Measurements from ENCODE around the gene CALY. TPM values are rescaled to one million over a fixed set of nuclear protein-coding genes. Genes with fewer than 3 reads are reported as not detected.

Gene CALY
- total and polyA plus RNA-seq, 5 donors from 2014 or later = 0.76 to 1.8 (median 1.0) TPM

DNA sequence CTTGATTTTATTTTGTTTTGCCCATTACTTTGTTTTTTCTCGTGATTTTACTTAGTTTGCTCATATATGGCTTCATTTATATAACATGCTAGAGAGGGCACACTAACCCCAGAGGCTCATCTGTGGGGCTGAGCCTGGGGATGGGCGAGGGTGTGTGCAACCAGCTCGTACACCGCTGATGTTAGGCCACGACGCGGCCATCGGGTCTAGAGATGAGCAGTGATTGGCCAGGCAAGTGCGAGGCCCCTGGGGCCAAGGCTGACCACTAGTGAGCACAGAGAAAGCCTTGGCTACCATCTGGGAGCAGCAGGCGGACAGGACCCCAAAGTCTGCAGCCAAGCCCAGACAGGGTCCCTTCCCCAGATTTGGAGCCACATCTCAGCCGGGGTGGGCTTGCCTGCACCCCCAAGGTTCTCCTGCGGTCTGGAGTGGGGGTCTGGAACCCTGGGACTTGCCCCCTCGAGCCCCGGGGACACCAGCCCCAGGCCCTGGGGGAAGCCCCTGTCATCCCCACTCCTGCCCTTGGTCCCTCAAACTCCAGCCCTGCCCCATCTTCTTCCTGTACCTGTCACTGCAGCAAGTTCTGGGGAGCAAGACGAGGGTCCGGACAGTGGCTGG, 17.4 kb upstream of the CALY start:
- Histone ChIP-seq H3K27me3 (ENCODE audit: control insufficient read depth, insufficient read depth, low read length) (no peaks in the 10 kb centered on the region), H3K9me3 (ENCODE audit: control insufficient read depth in 2 of 2, low read length in 2 of 2) (no peaks in the 10 kb centered on the region), H3K36me3 (ENCODE audit: control insufficient read depth, insufficient read depth, low read length) (no peaks in the 10 kb centered on the region), H3K4me1 (ENCODE audit: control insufficient read depth, insufficient read depth, low read length, poor library complexity, severe bottlenecking) (peaks cover 18% of the 10 kb centered on the region), H3K27ac (ENCODE audit: insufficient read depth, low read length, poor library complexity, severe bottlenecking) (no peak overlapping the region), H3K4me3 (ENCODE audit: low read depth, low read length) (no peak overlapping the region)
- Mint-ChIP-seq H3K36me3 (no peaks in the 10 kb centered on the region), H3K4me1 (peaks cover 0 to 11% (median 1%) of the 10 kb centered on the region in 4 donors), H3K27ac (peak overlapping the region in 1 of 3 donors; percentile 25), H3K27me3 (peaks cover 4% of the 10 kb centered on the region), H3K9me3 (peaks cover 0 to under 1% (median 0%) of the 10 kb centered on the region in 7 donors), H3K4me3 (peak overlapping the region in 1 of 4 donors; percentile 43)
- no peak for DNase-seq
- no peak for ATAC-seq (ENCODE audit: low read depth in 2 of 2)

DNA sequence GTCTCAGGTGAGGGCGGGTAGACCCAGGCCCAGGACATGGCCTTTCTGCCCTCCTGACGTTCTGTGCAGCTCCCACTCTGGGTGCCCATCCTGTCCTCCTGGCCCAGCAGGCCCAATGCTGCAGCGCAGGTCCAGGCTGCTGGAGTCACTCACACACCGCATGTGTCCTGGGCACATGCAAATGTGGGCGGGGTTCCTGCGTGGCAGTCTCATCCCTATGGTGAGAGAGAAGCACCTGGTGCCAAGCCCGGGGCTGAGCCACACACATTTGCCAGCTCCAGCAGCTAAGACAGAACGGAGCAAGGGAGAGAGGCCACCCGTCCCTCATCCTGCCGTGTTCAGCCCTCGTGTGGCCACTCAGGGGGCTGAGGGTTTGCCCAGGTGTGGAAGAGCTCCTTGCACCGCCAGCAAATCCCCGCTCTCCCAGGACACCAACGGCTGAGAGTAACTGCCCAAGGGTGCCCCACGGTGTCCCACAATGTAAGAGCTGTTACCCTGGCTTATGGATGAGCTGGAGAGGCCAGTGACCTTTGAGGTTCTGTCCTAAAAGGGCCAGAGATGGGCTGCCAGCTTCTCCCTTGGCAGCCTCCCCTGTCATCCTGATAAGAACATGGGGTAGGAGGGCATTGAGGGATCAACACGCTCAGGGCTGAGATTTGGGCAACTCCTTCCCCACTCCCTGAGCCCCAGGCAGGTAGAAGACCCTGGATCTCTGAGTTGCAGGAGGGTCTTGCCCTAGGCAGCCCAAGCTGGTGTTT, 16.7 kb upstream of the CALY start:
- DNase-seq (no peak), ATAC-seq (ENCODE audit: low read depth in 2 of 2) (no peak)
- H3K27ac Mint-ChIP-seq = no peak overlapping the region
- H3K9me3 Mint-ChIP-seq = peaks cover 0 to 2% (median 0%) of the 10 kb centered on the region in 7 donors
- Histone ChIP-seq H3K27ac (ENCODE audit: insufficient read depth, low read length, poor library complexity, severe bottlenecking) (no peak overlapping the region), H3K9me3 (ENCODE audit: control insufficient read depth in 2 of 2, low read length in 2 of 2) (no peaks in the 10 kb centered on the region), H3K4me1 (ENCODE audit: control insufficient read depth, insufficient read depth, low read length, poor library complexity, severe bottlenecking) (peaks cover 18% of the 10 kb centered on the region), H3K36me3 (ENCODE audit: control insufficient read depth, insufficient read depth, low read length) (no peaks in the 10 kb centered on the region), H3K27me3 (ENCODE audit: control insufficient read depth, insufficient read depth, low read length) (no peaks in the 10 kb centered on the region), H3K4me3 (ENCODE audit: low read depth, low read length) (no peak overlapping the region)
- H3K4me1 Mint-ChIP-seq = peaks cover 0 to 12% (median 2%) of the 10 kb centered on the region in 4 donors
- no peaks in the 10 kb centered on the region for H3K36me3 Mint-ChIP-seq
- no peak overlapping the region for H3K4me3 Mint-ChIP-seq
- H3K27me3 Mint-ChIP-seq = peaks cover 4% of the 10 kb centered on the region

DNA sequence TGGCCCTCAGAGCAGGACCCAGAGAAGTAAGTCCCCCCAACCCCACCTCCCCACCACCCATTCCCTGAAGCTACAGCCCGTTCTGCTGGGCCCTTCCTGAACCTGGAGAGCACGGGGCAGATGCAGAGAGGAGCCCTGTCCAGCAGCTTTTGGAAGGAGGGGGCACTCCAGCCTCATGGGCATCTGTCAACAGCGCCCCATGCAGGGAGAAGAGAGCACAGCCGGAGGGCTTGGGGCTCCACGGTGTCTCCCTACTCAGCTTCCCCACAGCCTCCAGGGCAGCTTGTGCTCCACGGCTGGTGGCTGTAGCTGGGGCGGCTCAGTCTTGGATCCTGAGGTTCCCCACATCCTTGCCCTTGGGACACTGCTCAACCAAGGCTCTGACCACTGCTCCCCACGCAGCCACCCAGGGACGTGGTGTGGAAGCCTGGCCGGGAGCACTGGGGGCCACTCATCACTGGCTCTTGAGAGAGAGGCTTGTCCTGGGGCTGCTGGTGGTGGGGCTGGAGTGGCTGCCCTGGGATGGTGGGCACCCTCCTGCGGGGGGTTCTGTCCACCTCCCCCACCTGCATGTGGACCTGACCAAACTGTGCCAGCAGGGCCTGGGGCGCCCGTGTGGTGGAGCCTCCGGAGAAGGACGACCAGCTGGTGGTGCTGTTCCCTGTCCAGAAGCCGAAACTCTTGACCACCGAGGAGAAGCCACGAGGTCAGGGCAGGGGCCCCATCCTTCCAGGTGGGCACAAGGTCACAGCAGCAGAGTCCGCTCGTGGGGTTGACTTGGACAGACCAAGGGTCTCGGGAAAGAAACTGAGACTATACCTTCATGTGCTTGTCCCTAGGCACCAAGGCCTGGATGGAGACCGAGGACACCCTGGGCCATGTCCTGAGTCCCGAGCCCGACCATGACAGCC, 15.0 kb upstream of the CALY start:
- Mint-ChIP-seq H3K9me3 (peaks cover 0 to 2% (median 0%) of the 10 kb centered on the region in 7 donors), H3K4me1 (peaks cover 0 to 9% (median 2%) of the 10 kb centered on the region in 4 donors), H3K36me3 (no peaks in the 10 kb centered on the region), H3K4me3 (no peak overlapping the region), H3K27me3 (peaks cover 4% of the 10 kb centered on the region), H3K27ac (no peak overlapping the region)
- DNase-seq (no peak), ATAC-seq (ENCODE audit: low read depth in 2 of 2) (no peak)
- Histone ChIP-seq H3K4me3 (ENCODE audit: low read depth, low read length) (no peak overlapping the region), H3K4me1 (ENCODE audit: control insufficient read depth, insufficient read depth, low read length, poor library complexity, severe bottlenecking) (peaks cover 8% of the 10 kb centered on the region), H3K27me3 (ENCODE audit: control insufficient read depth, insufficient read depth, low read length) (no peaks in the 10 kb centered on the region), H3K27ac (ENCODE audit: insufficient read depth, low read length, poor library complexity, severe bottlenecking) (no peak overlapping the region), H3K9me3 (ENCODE audit: control insufficient read depth in 2 of 2, low read length in 2 of 2) (no peaks in the 10 kb centered on the region), H3K36me3 (ENCODE audit: control insufficient read depth, insufficient read depth, low read length) (no peaks in the 10 kb centered on the region)

DNA sequence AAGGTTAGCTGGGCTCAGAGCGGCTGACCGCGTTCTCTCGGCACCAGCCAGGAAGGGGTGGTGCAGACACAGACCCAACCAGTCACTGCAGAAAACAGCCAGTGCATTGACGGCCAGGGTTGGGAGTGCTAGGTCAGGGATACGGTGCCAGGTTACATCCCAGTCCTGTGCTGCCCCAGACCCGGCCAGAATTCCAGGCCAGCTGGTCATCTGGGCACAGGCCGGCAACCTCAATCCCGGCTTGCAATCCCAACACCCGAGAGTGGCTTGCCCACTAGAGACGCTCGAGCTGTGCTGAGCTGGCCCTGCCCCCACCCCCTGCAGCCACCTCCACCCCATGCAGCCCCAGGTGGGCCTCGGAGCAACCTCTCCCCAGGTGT, 14.2 kb upstream of the CALY start:
- Mint-ChIP-seq H3K36me3 (no peaks in the 10 kb centered on the region), H3K27me3 (peaks cover 4% of the 10 kb centered on the region), H3K9me3 (peaks cover 0 to 2% (median 0%) of the 10 kb centered on the region in 7 donors), H3K4me1 (peaks cover 0 to 4% (median 2%) of the 10 kb centered on the region in 4 donors), H3K27ac (no peak overlapping the region), H3K4me3 (no peak overlapping the region)
- no peak overlapping the region for H3K4me3 ChIP-seq (ENCODE audit: low read depth, low read length)
- DNase-seq (no peak), ATAC-seq (ENCODE audit: low read depth in 2 of 2) (no peak)
- peaks cover under 1% of the 10 kb centered on the region for H3K4me1 ChIP-seq (ENCODE audit: control insufficient read depth, insufficient read depth, low read length, poor library complexity, severe bottlenecking)
- no peaks in the 10 kb centered on the region for H3K36me3 ChIP-seq (ENCODE audit: control insufficient read depth, insufficient read depth, low read length)
- H3K9me3 ChIP-seq (ENCODE audit: control insufficient read depth in 2 of 2, low read length in 2 of 2) = no peaks in the 10 kb centered on the region
- H3K27ac ChIP-seq (ENCODE audit: insufficient read depth, low read length, poor library complexity, severe bottlenecking) = no peak overlapping the region
- H3K27me3 ChIP-seq (ENCODE audit: control insufficient read depth, insufficient read depth, low read length) = no peaks in the 10 kb centered on the region

DNA sequence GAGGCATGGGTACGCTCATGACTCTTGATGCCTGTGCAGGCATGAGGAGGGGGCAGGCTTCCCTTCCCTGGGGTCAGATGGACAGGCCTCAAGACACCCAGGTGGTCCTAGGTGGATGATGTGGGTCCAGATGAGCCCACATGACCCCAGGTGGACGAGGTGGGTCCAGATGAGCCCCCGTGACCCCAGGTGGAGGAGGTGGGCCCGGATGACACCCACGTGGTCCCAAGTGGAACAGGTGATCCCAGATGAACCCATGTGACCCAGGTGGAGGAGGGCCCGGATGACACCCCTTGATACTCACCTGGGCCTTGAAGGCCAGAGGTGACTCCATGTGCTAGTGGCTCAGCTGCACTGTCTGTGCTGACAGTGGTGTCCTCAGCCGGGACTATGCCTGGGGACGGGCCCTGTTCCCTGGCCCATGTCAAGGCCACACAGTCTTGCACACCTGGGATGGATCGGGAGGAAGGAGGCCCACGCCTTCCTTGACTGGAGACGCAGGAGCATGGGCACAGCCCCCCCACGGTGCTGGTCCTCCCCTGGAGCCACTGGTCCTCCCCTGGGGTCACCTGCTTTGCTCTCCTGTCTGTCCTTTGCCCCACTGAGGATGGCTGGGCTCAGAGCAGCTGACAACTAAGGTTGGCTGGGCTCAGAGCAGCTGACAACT, 13.7 kb upstream of the CALY start:
- no peak overlapping the region for H3K27ac Mint-ChIP-seq

DNA sequence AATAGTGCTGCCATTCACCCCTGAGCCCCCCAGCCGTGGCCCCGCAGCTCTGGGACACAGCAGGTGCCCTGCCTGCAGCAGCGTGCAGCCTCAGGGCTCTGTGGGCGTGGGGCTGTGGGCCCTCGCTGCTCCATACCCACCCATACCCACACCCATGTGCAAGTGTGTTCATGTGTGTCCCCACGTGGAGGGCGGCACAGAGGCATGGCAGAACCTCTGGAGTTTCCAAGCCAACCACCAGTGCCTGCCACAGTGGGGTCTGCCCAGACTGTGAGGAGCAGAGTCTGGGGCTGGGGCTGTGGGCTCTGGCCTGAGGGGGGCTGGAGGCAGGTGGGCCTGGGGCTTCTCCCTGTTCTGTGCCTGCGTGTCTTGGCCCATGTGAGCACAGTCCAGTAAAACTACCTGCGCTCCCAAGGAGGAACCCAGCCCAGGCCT, 12.9 kb upstream of the CALY start:
- Histone ChIP-seq H3K27me3 (ENCODE audit: control insufficient read depth, insufficient read depth, low read length) (no peaks in the 10 kb centered on the region), H3K27ac (ENCODE audit: insufficient read depth, low read length, poor library complexity, severe bottlenecking) (no peak overlapping the region), H3K9me3 (ENCODE audit: control insufficient read depth in 2 of 2, low read length in 2 of 2) (no peaks in the 10 kb centered on the region), H3K4me3 (ENCODE audit: low read depth, low read length) (no peak overlapping the region), H3K36me3 (ENCODE audit: control insufficient read depth, insufficient read depth, low read length) (no peaks in the 10 kb centered on the region), H3K4me1 (ENCODE audit: control insufficient read depth, insufficient read depth, low read length, poor library complexity, severe bottlenecking) (no peaks in the 10 kb centered on the region)
- ATAC-seq (ENCODE audit: low read depth in 2 of 2) (no peak), DNase-seq (no peak)
- Mint-ChIP-seq H3K9me3 (peaks cover 0 to 2% (median 0%) of the 10 kb centered on the region in 7 donors), H3K36me3 (no peaks in the 10 kb centered on the region), H3K27ac (peak overlapping the region in 1 of 3 donors; percentile 80), H3K4me1 (peaks cover 0 to 4% (median 2%) of the 10 kb centered on the region in 4 donors), H3K27me3 (peaks cover 10% of the 10 kb centered on the region), H3K4me3 (no peak overlapping the region)

More for the DNA sequence above, 13.7 kb upstream of the CALY start:
- Histone ChIP-seq H3K36me3 (ENCODE audit: control insufficient read depth, insufficient read depth, low read length) (no peaks in the 10 kb centered on the region), H3K27ac (ENCODE audit: insufficient read depth, low read length, poor library complexity, severe bottlenecking) (no peak overlapping the region), H3K27me3 (ENCODE audit: control insufficient read depth, insufficient read depth, low read length) (no peaks in the 10 kb centered on the region), H3K9me3 (ENCODE audit: control insufficient read depth in 2 of 2, low read length in 2 of 2) (no peaks in the 10 kb centered on the region), H3K4me3 (ENCODE audit: low read depth, low read length) (no peak overlapping the region), H3K4me1 (ENCODE audit: control insufficient read depth, insufficient read depth, low read length, poor library complexity, severe bottlenecking) (no peaks in the 10 kb centered on the region)
- Mint-ChIP-seq H3K4me3 (peak overlapping the region in 1 of 4 donors; percentile 54), H3K27me3 (peaks cover 9% of the 10 kb centered on the region), H3K4me1 (peaks cover 0 to 4% (median 2%) of the 10 kb centered on the region in 4 donors), H3K9me3 (peaks cover 0 to 2% (median 0%) of the 10 kb centered on the region in 7 donors), H3K36me3 (no peaks in the 10 kb centered on the region)
- no peak for DNase-seq
- no peak for ATAC-seq (ENCODE audit: low read depth in 2 of 2)

DNA sequence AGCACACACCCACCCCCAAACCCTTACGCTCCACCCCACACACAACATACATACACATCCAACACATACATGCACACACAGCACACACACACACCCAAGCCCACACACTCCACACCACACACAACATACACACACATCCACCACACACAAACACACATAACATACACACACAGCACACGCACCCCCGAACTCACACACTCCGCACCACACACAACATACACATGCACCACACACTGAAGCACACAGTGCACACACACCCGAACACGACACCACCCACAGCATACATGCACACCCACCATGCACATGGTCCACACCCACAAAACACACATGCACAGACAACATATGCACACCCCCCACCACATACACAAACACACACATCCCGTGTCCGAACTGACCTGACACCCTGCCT, 12.5 kb upstream of the CALY start:
- no peak for DNase-seq
- Histone ChIP-seq H3K4me3 (ENCODE audit: low read depth, low read length) (no peak overlapping the region), H3K36me3 (ENCODE audit: control insufficient read depth, insufficient read depth, low read length) (no peaks in the 10 kb centered on the region), H3K27ac (ENCODE audit: insufficient read depth, low read length, poor library complexity, severe bottlenecking) (no peak overlapping the region), H3K9me3 (ENCODE audit: control insufficient read depth in 2 of 2, low read length in 2 of 2) (no peaks in the 10 kb centered on the region), H3K4me1 (ENCODE audit: control insufficient read depth, insufficient read depth, low read length, poor library complexity, severe bottlenecking) (no peaks in the 10 kb centered on the region), H3K27me3 (ENCODE audit: control insufficient read depth, insufficient read depth, low read length) (peaks cover 2% of the 10 kb centered on the region)
- no peaks in the 10 kb centered on the region for H3K36me3 Mint-ChIP-seq
- peak overlapping the region in 1 of 3 donors; percentile 80 for H3K27ac Mint-ChIP-seq
- peaks cover 0 to 2% (median 0%) of the 10 kb centered on the region in 7 donors for H3K9me3 Mint-ChIP-seq
- H3K27me3 Mint-ChIP-seq = peaks cover 10% of the 10 kb centered on the region
- H3K4me1 Mint-ChIP-seq = peaks cover 0 to 4% (median 2%) of the 10 kb centered on the region in 4 donors
- ATAC-seq (ENCODE audit: low read depth in 2 of 2) = no peak
- no peak overlapping the region for H3K4me3 Mint-ChIP-seq
